Suprapubic skin (tissue), 4 donors: ENCODE data around the gene HIGD2A.

Experiments used
- EP300 ChIP-seq: sonication (generic); formaldehyde crosslinking; IDR thresholded peaks from one replicate; pipeline ENCODE4 v1.6.1; 2017; ENCODE audit warnings: antibody characterized with exemption
- POLR2A ChIP-seq, 2 donors: fragments of 450-650 bp; IDR thresholded peaks; one replicate each; pipeline ENCODE4 v1.6.1; 2017; ENCODE audit warnings: antibody characterized with exemption in 2 of 2, mild to moderate bottlenecking in 2 of 2, moderate library complexity in 2 of 2
- POLR2AphosphoS5 ChIP-seq, 3 donors: sonication (generic); formaldehyde crosslinking; IDR thresholded peaks; one replicate each; pipeline ENCODE4 v1.6.1; 2017; ENCODE audit warnings: antibody characterized with exemption in 3 of 3
- TF ChIP-seq, protein P1 (sequence below), 2 donors: fragments of 200-600 bp in 1 of 2; fragments of 450-650 bp in 1 of 2; sonication (generic) in 1 of 2; IDR thresholded peaks; one replicate each; pipeline ENCODE4 v1.5.1; 2016 to 2019; ENCODE audit warnings: antibody characterized with exemption in 2 of 2, mild to moderate bottlenecking in 1 of 2, moderate library complexity in 1 of 2

- TF ChIP-seq, protein P1, sequence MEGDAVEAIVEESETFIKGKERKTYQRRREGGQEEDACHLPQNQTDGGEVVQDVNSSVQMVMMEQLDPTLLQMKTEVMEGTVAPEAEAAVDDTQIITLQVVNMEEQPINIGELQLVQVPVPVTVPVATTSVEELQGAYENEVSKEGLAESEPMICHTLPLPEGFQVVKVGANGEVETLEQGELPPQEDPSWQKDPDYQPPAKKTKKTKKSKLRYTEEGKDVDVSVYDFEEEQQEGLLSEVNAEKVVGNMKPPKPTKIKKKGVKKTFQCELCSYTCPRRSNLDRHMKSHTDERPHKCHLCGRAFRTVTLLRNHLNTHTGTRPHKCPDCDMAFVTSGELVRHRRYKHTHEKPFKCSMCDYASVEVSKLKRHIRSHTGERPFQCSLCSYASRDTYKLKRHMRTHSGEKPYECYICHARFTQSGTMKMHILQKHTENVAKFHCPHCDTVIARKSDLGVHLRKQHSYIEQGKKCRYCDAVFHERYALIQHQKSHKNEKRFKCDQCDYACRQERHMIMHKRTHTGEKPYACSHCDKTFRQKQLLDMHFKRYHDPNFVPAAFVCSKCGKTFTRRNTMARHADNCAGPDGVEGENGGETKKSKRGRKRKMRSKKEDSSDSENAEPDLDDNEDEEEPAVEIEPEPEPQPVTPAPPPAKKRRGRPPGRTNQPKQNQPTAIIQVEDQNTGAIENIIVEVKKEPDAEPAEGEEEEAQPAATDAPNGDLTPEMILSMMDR (IDR thresholded peaks at IDR 0.05): no peak
- TF ChIP-seq EP300: no peak
- no peak for TF ChIP-seq POLR2AphosphoS5 (IDR thresholded peaks at IDR 0.05)
- no peak for TF ChIP-seq POLR2A (IDR thresholded peaks at IDR 0.05)
These were observed 35.6 kb downstream of the HIGD2A start for GRCh38 chr5:176424181-176424580.
